ENCODE results near the gene SORBS1.
A peak's percentile ranks its signal among the peaks of the same experiment; 100 is the strongest.

SORBS1 gene

GRCh38 chr10:95289003-95289920 lies 271.9 kb downstream of the SORBS1 start:
- DNase-seq (ENCODE audit: low spot score) = peak; percentile 46

- no peak for DNase-seq (ENCODE audit: low spot score)
These were observed 272.9 kb downstream of the SORBS1 start for GRCh38 chr10:95288303-95288702.

- no peak for DNase-seq (ENCODE audit: low spot score)
These were observed 273.9 kb downstream of the SORBS1 start for GRCh38 chr10:95287281-95287680.

GRCh38 chr10:95286707-95287106 lies 274.5 kb downstream of the SORBS1 start:
- no peak for DNase-seq (ENCODE audit: low spot score)

GRCh38 chr10:95285556-95285955 lies 275.6 kb downstream of the SORBS1 start:
- no peak for DNase-seq (ENCODE audit: low spot score)

GRCh38 chr10:95284807-95285206 lies 276.4 kb downstream of the SORBS1 start:
- no peak for DNase-seq (ENCODE audit: low spot score)

GRCh38 chr10:95282107-95282506 lies 279.1 kb downstream of the SORBS1 start:
- DNase-seq (ENCODE audit: low spot score) = no peak

GRCh38 chr10:95281206-95281605 lies 280.0 kb downstream of the SORBS1 start:
- DNase-seq (ENCODE audit: low spot score) = no peak

GRCh38 chr10:95280637-95281036 lies 280.5 kb downstream of the SORBS1 start:
- DNase-seq (ENCODE audit: low spot score) = peak; percentile 49

GRCh38 chr10:95279042-95279820 lies 281.9 kb downstream of the SORBS1 start:
- peak; percentile 43 for DNase-seq (ENCODE audit: low spot score)

GRCh38 chr10:95278061-95278988 lies 282.8 kb downstream of the SORBS1 start:
- no peak for DNase-seq (ENCODE audit: low spot score)

GRCh38 chr10:95277614-95278013 lies 283.6 kb downstream of the SORBS1 start:
- no peak for DNase-seq (ENCODE audit: low spot score)

GRCh38 chr10:95277201-95277570 lies 284.0 kb downstream of the SORBS1 start:
- no peak for DNase-seq (ENCODE audit: low spot score)

- DNase-seq (ENCODE audit: low spot score) = no peak
These were observed 284.6 kb downstream of the SORBS1 start for GRCh38 chr10:95276367-95277200.

- DNase-seq (ENCODE audit: low spot score) = no peak
These were observed 285.3 kb downstream of the SORBS1 start for GRCh38 chr10:95275726-95276366.

GRCh38 chr10:95273393-95274312 lies 287.5 kb downstream of the SORBS1 start:
- peak; percentile 51 for DNase-seq (ENCODE audit: low spot score)

- DNase-seq (ENCODE audit: low spot score) = no peak
These were observed 292.7 kb downstream of the SORBS1 start for GRCh38 chr10:95268438-95268837.

- DNase-seq (ENCODE audit: low spot score) = no peak
These were observed 293.9 kb downstream of the SORBS1 start for GRCh38 chr10:95267251-95267650.

GRCh38 chr10:95266674-95267095 lies 294.5 kb downstream of the SORBS1 start:
- DNase-seq (ENCODE audit: low spot score) = peak; percentile 98
